Fibroblast of mammary gland (primary cell): ENCODE results near the gene SWAP70.
A peak's percentile ranks its signal among the peaks of the same experiment; 100 is the strongest.

Experiments used
- DNase-seq: peaks from one replicate; pipeline ENCODE4 v3.0.0-alpha.2; 2010; ENCODE audit warnings: low read depth
- H3K4me3 ChIP-seq: 2 replicates; pipeline ENCODE4 v1.5.1; 2011; ENCODE audit warnings: low read depth, mild to moderate bottlenecking, low read length, moderate library complexity; ENCODE audit not compliant: control insufficient read depth
- CTCF ChIP-seq: conservative IDR thresholded peaks from 2 replicates; pipeline ENCODE4 v1.5.1; 2011; ENCODE audit warnings: low read depth, low read length, inconsistent platforms; ENCODE audit not compliant: control insufficient read depth, insufficient read depth

SWAP70 gene

GRCh38 chr11:9752091-9752490 lies 88.2 kb downstream of the SWAP70 start:
- H3K4me3 ChIP-seq = no peak overlapping the region
- TF ChIP-seq CTCF = no peak
- DNase-seq = peak; percentile 57

- DNase-seq = peak; percentile 81
- TF ChIP-seq CTCF = no peak
Measured at GRCh38 chr11:9753021-9753420, 89.1 kb downstream of the SWAP70 start.

GRCh38 chr11:9754010-9754471 lies 90.2 kb downstream of the SWAP70 start:
- DNase-seq = peak; percentile 60
- no peak overlapping the region for H3K4me3 ChIP-seq
- no peak for TF ChIP-seq CTCF

More at GRCh38 chr11:9753021-9753420, 89.1 kb downstream of the SWAP70 start:
- H3K4me3 ChIP-seq = no peak overlapping the region

GRCh38 chr11:9755561-9756185 lies 91.8 kb downstream of the SWAP70 start:
- no peak for TF ChIP-seq CTCF
- peak; percentile 42 for DNase-seq
- no peak overlapping the region for H3K4me3 ChIP-seq

GRCh38 chr11:9756461-9756860 lies 92.6 kb downstream of the SWAP70 start:
- no peak for TF ChIP-seq CTCF
- DNase-seq = no peak
- no peak overlapping the region for H3K4me3 ChIP-seq

GRCh38 chr11:9756878-9757277 lies 93.0 kb downstream of the SWAP70 start:
- no peak for DNase-seq
- no peak overlapping the region for H3K4me3 ChIP-seq
- no peak for TF ChIP-seq CTCF
